GM12878 (cell line): ENCODE measurements around the gene NR1H4. TPM values are rescaled to one million over a fixed set of nuclear protein-coding genes. Genes with fewer than 3 reads are reported as not detected.

Experiments used
- BCL11A ChIP-seq: IDR thresholded peaks from 2 replicates; pipeline ENCODE4 v1.6.1; 2011; ENCODE audit warnings: low read depth, low read length
- E4F1 ChIP-seq: fragments of 450-650 bp; IDR thresholded peaks from 2 replicates; pipeline ENCODE4 v1.6.1; 2018; ENCODE audit warnings: borderline replicate concordance, mild to moderate bottlenecking; ENCODE audit not compliant: partially characterized antibody
- FOS ChIP-seq: IDR thresholded peaks from 3 replicates; pipeline ENCODE4 v1.6.1; 2011; ENCODE audit warnings: borderline replicate concordance; ENCODE audit not compliant: insufficient read length; ENCODE audit errors: extremely low read depth
- GABPA ChIP-seq: IDR thresholded peaks from 2 replicates; pipeline ENCODE4 v1.6.1; 2014; ENCODE audit warnings: antibody characterized with exemption, low read depth, mild to moderate bottlenecking, inconsistent platforms
- HCFC1 ChIP-seq: fragments of 150-350 bp; IDR thresholded peaks from 2 replicates; pipeline ENCODE4 v1.6.1; 2014; ENCODE audit warnings: low read length
- KAT2A ChIP-seq: conservative IDR thresholded peaks from 2 replicates; pipeline ENCODE4 v1.6.1; 2011; ENCODE audit warnings: low read depth, low read length; ENCODE audit not compliant: control insufficient read depth
- MEF2A ChIP-seq: IDR thresholded peaks from 2 replicates; pipeline ENCODE4 v1.6.1; 2011; ENCODE audit warnings: low read depth, mild to moderate bottlenecking, low read length, moderate library complexity; ENCODE audit not compliant: insufficient read depth
- NFYA ChIP-seq: IDR thresholded peaks from 2 replicates; pipeline ENCODE4 v1.6.1; 2011; ENCODE audit warnings: low read depth, mild to moderate bottlenecking, low read length, improper control_type of control experiment, borderline replicate concordance
- NFYB ChIP-seq: IDR thresholded peaks from 2 replicates; pipeline ENCODE4 v1.6.1; 2011; ENCODE audit warnings: low read depth, mild to moderate bottlenecking, low read length, improper control_type of control experiment, moderate library complexity; ENCODE audit not compliant: insufficient read depth
- NR2C1 ChIP-seq: fragments of 450-650 bp; IDR thresholded peaks from 2 replicates; pipeline ENCODE4 v1.6.1; 2017; ENCODE audit warnings: antibody characterized with exemption, mild to moderate bottlenecking, moderate library complexity
- NR2F1 ChIP-seq: fragments of 450-650 bp; conservative IDR thresholded peaks from 2 replicates; pipeline ENCODE4 v1.6.1; 2017; ENCODE audit warnings: mild to moderate bottlenecking
- NRF1 ChIP-seq: conservative IDR thresholded peaks from 2 replicates; pipeline ENCODE4 v1.6.1; 2011; ENCODE audit warnings: mild to moderate bottlenecking, low read depth, low read length, improper control_type of control experiment
- POU2F2 ChIP-seq: IDR thresholded peaks from 3 replicates; pipeline ENCODE4 v1.6.1; 2011; ENCODE audit warnings: low read depth, mild to moderate bottlenecking, low read length, borderline replicate concordance
- RB1 ChIP-seq: fragments of 450-650 bp; formaldehyde crosslinking; IDR thresholded peaks from 2 replicates; pipeline ENCODE4 v1.6.1; 2017; ENCODE audit warnings: mild to moderate bottlenecking, borderline replicate concordance
- RBBP5 ChIP-seq: fragments of 200-600 bp; sonication (generic); conservative IDR thresholded peaks from 2 replicates; pipeline ENCODE4 v1.6.1; 2016
- SMAD1 ChIP-seq: fragments of 450-650 bp; IDR thresholded peaks from 2 replicates; pipeline ENCODE4 v1.6.1; 2018; ENCODE audit warnings: mild to moderate bottlenecking, low read depth; ENCODE audit not compliant: partially characterized antibody
- SMC3 ChIP-seq: IDR thresholded peaks from 2 replicates; pipeline ENCODE4 v1.6.1; 2011; ENCODE audit warnings: low read length, improper control_type of control experiment, borderline replicate concordance
- SREBF1 ChIP-seq: IDR thresholded peaks from 2 replicates; pipeline ENCODE4 v1.6.1; 2012; ENCODE audit warnings: mild to moderate bottlenecking, low read length
- ZNF384 ChIP-seq: IDR thresholded peaks from 2 replicates; pipeline ENCODE4 v1.6.1; 2012; ENCODE audit warnings: low read depth, mild to moderate bottlenecking, low read length, improper control_type of control experiment, borderline replicate concordance
- ZSCAN29 ChIP-seq: fragments of 450-650 bp; IDR thresholded peaks from 2 replicates; pipeline ENCODE4 v1.6.1; 2017; ENCODE audit warnings: mild to moderate bottlenecking, moderate library complexity
- polyA plus RNA-seq, 11 experiments: library from polyadenylated mRNA; depleted of rRNA in 4 of 11; unstranded in 6 of 11; stranded (reverse) in 5 of 11; fragments of >200 nt; fragmentation: Nextera tagmentation in 4 of 11; fragmentation: Illumina TruSeq in 1 of 11; extraction: Ambion mirVana in 4 of 11; extraction: Trizol in 1 of 11; gene quantifications; 1 replicate in 1 of 11; 2 replicates in 10 of 11; pipeline versions ENCODE4 v1.2.1 to v1.2.3, GENCODE V29; 2011 to 2016; ENCODE audit warnings: inconsistent platforms in 2 of 11, missing spikeins in 2 of 11, low read depth in 1 of 11
- total RNA-seq, 4 experiments: library from RNA; depleted of rRNA in 3 of 4; stranded (reverse); fragments of >200 nt in 3 of 4; fragmentation: Illumina TruSeq in 1 of 4; extraction: Trizol in 1 of 4; gene quantifications; 2 replicates each; pipeline versions ENCODE4 v1.2.1 to v1.2.3, GENCODE V29; 2013 to 2021
- TF ChIP-seq, protein P1 (sequence below): fragments of 450-650 bp; IDR thresholded peaks from 2 replicates; pipeline ENCODE4 v1.6.1; 2017; ENCODE audit warnings: mild to moderate bottlenecking, moderate library complexity

NR1H4 gene
- total and polyA plus RNA-seq, 10 of the 15 experiments (the other 5 are each of a cell fraction or from before 2014, with no cell fraction given) = 0.04 TPM; not detected in 9

GRCh38 chr12:100566887-100567637, 93.4 kb downstream of the NR1H4 start (continued):
- TF ChIP-seq, protein P1, sequence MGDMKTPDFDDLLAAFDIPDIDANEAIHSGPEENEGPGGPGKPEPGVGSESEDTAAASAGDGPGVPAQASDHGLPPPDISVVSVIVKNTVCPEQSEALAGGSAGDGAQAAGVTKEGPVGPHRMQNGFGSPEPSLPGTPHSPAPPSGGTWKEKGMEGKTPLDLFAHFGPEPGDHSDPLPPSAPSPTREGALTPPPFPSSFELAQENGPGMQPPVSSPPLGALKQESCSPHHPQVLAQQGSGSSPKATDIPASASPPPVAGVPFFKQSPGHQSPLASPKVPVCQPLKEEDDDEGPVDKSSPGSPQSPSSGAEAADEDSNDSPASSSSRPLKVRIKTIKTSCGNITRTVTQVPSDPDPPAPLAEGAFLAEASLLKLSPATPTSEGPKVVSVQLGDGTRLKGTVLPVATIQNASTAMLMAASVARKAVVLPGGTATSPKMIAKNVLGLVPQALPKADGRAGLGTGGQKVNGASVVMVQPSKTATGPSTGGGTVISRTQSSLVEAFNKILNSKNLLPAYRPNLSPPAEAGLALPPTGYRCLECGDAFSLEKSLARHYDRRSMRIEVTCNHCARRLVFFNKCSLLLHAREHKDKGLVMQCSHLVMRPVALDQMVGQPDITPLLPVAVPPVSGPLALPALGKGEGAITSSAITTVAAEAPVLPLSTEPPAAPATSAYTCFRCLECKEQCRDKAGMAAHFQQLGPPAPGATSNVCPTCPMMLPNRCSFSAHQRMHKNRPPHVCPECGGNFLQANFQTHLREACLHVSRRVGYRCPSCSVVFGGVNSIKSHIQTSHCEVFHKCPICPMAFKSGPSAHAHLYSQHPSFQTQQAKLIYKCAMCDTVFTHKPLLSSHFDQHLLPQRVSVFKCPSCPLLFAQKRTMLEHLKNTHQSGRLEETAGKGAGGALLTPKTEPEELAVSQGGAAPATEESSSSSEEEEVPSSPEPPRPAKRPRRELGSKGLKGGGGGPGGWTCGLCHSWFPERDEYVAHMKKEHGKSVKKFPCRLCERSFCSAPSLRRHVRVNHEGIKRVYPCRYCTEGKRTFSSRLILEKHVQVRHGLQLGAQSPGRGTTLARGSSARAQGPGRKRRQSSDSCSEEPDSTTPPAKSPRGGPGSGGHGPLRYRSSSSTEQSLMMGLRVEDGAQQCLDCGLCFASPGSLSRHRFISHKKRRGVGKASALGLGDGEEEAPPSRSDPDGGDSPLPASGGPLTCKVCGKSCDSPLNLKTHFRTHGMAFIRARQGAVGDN = peak; percentile 72; the same call in 1 of the 2 replicates
- TF ChIP-seq FOS = no peak
- no peak for TF ChIP-seq NRF1
- no peak for TF ChIP-seq HCFC1
- no peak for TF ChIP-seq KAT2A
- no peak for TF ChIP-seq SMAD1
- TF ChIP-seq POU2F2 = no peak
- no peak for TF ChIP-seq E4F1
- TF ChIP-seq SREBF1 = no peak
- TF ChIP-seq NR2C1 = no peak
- no peak for TF ChIP-seq ZSCAN29
- TF ChIP-seq MEF2A = no peak
- no peak for TF ChIP-seq GABPA
- TF ChIP-seq BCL11A = 0 out of 2 replicates have a peak, but pooled peaks have one; percentile 44
- no peak for TF ChIP-seq NR2F1
- TF ChIP-seq NFYB = no peak
- no peak; the same call in 1 of the 2 replicates for TF ChIP-seq SMC3
- no peak for TF ChIP-seq ZNF384
- TF ChIP-seq RBBP5 = no peak
- TF ChIP-seq NFYA = no peak
- no peak for TF ChIP-seq RB1
